ELF-1 (cell line): Measurements from ENCODE around the gene GLB1L2.
A peak's percentile ranks its signal among the peaks of the same experiment; 100 is the strongest.

Source experiments
- DNase-seq: peaks from one replicate; pipeline ENCODE4 v3.0.0-alpha.2; 2016; ENCODE audit warnings: low read depth, low spot score

GLB1L2 gene

GRCh38 chr11:134385774-134386565, 54.2 kb downstream of the GLB1L2 start:
- DNase-seq, result no peak

GRCh38 chr11:134386945-134387344, 55.2 kb downstream of the GLB1L2 start:
- no peak for DNase-seq

GRCh38 chr11:134387501-134387900, 55.7 kb downstream of the GLB1L2 start:
- no peak for DNase-seq

GRCh38 chr11:134388590-134388989, 56.8 kb downstream of the GLB1L2 start:
- DNase-seq, result no peak

GRCh38 chr11:134389464-134390180, 57.8 kb downstream of the GLB1L2 start:
- DNase-seq, result no peak

- DNase-seq, result no peak
Observed at GRCh38 chr11:134390706-134391569, 59.1 kb downstream of the GLB1L2 start.

- no peak for DNase-seq
Observed at GRCh38 chr11:134391656-134392055, 59.9 kb downstream of the GLB1L2 start.

- DNase-seq, result no peak
Observed at GRCh38 chr11:134392953-134393615, 61.3 kb downstream of the GLB1L2 start.

- peak; percentile 35 for DNase-seq
Observed at GRCh38 chr11:134393638-134394037, 61.9 kb downstream of the GLB1L2 start.

- DNase-seq, result no peak
Observed at GRCh38 chr11:134394311-134394710, 62.5 kb downstream of the GLB1L2 start.

GRCh38 chr11:134395002-134395401, 63.2 kb downstream of the GLB1L2 start:
- DNase-seq, result no peak

- no peak for DNase-seq
Observed at GRCh38 chr11:134397304-134398078, 65.7 kb downstream of the GLB1L2 start.

GRCh38 chr11:134398079-134398444, 66.3 kb downstream of the GLB1L2 start:
- no peak for DNase-seq

- no peak for DNase-seq
Observed at GRCh38 chr11:134398644-134399292, 67.0 kb downstream of the GLB1L2 start.

GRCh38 chr11:134399293-134399654, 67.5 kb downstream of the GLB1L2 start:
- DNase-seq, result no peak

GRCh38 chr11:134399996-134400395, 68.2 kb downstream of the GLB1L2 start:
- DNase-seq, result no peak

GRCh38 chr11:134401825-134402809, 70.3 kb downstream of the GLB1L2 start:
- no peak for DNase-seq

GRCh38 chr11:134402910-134403309, 71.1 kb downstream of the GLB1L2 start:
- no peak for DNase-seq
